Measurements from ENCODE around the gene FOXD2.
A peak's percentile ranks its signal among the peaks of the same experiment; 100 is the strongest.

FOXD2 gene

DNA sequence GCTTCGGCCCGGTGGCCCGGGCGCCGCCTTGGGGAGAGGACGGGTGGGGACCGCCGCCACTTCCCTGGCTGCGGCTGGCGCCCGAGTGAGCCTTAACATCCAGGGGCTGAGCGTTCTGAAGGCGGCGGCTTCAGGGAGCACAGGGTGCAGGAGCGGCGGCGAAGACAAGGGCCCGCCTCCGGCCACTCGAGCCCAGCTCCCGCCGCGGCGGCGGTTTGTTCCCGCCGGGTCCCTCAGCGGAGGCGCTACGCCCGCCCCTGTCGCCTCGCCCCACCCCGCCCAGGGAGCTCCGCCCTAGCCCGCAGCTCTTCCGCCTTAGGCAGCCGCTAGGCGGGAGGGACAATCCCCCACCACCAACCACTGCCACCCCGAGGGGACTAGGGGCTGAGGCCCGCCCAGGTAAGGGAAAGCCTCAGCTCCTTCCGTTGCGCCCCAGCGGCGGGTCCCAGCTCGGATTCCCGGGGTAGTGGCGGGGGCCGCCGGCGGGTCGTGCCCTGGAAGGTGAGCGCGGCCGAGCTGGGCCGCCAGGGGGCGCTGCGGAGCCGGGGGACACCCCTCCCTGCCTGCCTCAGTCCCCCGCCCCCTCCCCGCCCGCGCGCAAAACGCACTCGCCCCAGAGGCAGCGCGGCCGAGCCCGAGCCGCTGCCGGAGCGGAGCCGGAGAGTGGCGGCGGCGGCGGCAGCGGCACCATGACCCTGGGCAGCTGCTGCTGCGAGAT is at the start of gene FOXD2:
FOXD2 (plus strand) TSS at position 598 of the 718 bp plus-strand sequence; CDS start at position 690, 92 bp downstream.
- H3K36me3 ChIP-seq (ENCODE audit: control insufficient read depth, insufficient read depth, low read length, severe bottlenecking) = no peaks in the 10 kb centered on the region
- peak; percentile 91 for DNase-seq (ENCODE audit: low read depth)
- peaks cover 25% of the 10 kb centered on the region for H3K4me1 ChIP-seq (ENCODE audit: control insufficient read depth, insufficient read depth, low read length)
- H3K9me3 ChIP-seq (ENCODE audit: control insufficient read depth, low read length) = no peaks in the 10 kb centered on the region
- H3K27me3 ChIP-seq (replicated peaks; ENCODE audit: control insufficient read depth, insufficient read depth, low read length) = peaks cover 52% of the 10 kb centered on the region
- peak within 1 kb of the TSS; percentile 84 for H3K4me3 ChIP-seq (ENCODE audit: low read length)
- peak within 1 kb of the TSS; percentile 75 for H3K9ac ChIP-seq (ENCODE audit: low read length)

DNA sequence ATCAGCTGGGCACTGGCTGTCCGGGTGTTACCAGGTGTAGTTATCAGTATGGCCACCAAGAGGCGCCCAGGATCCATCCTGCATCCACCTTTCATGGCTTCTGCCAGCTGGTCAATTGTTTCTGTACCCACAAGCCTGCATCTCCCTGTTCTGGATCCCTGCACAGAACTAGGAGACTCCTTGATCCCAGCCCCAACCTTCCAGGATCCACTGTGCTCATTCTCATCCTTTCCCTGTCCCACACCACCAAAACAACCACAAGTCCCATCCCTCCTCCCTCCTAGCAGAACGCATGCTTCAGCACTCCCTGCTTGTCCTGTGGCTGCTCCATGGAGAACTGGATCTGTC is 49.0 kb upstream of the FOXD2 start:
- Histone ChIP-seq H3K27me3 (replicated peaks; ENCODE audit: control insufficient read depth, insufficient read depth, low read length) (no peaks in the 10 kb centered on the region), H3K9me3 (ENCODE audit: control insufficient read depth, low read length) (no peaks in the 10 kb centered on the region), H3K4me3 (ENCODE audit: low read length) (no peak overlapping the region), H3K36me3 (ENCODE audit: control insufficient read depth, insufficient read depth, low read length, severe bottlenecking) (peaks cover 3% of the 10 kb centered on the region), H3K9ac (ENCODE audit: low read length) (no peak overlapping the region), H3K4me1 (ENCODE audit: control insufficient read depth, insufficient read depth, low read length) (peaks cover 30% of the 10 kb centered on the region)
- DNase-seq (ENCODE audit: low read depth) = peak; percentile 86

DNA sequence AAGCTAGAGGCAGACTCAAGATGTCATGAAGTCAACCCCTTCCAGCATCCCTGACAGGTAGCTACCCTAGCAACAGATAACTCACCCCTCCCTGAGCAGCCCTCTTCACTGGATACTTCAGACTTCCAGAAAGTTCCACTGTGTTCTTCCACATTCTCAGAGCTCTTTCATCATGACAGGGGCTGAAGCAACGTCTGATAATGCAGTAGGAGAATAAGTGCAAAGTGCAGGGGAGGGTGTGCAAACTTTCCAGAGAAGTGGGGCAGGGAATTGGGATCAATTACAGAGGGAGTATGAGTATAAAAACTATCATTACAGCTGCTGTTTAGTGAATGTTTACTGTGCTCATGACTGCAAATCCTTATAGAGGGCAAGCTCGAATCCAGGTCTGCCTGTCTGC is 48.1 kb upstream of the FOXD2 start:
- Histone ChIP-seq H3K36me3 (ENCODE audit: control insufficient read depth, insufficient read depth, low read length, severe bottlenecking) (peaks cover 3% of the 10 kb centered on the region), H3K4me1 (ENCODE audit: control insufficient read depth, insufficient read depth, low read length) (peaks cover 30% of the 10 kb centered on the region), H3K9ac (ENCODE audit: low read length) (no peak overlapping the region), H3K4me3 (ENCODE audit: low read length) (no peak overlapping the region), H3K9me3 (ENCODE audit: control insufficient read depth, low read length) (no peaks in the 10 kb centered on the region), H3K27me3 (replicated peaks; ENCODE audit: control insufficient read depth, insufficient read depth, low read length) (no peaks in the 10 kb centered on the region)
- DNase-seq (ENCODE audit: low read depth) = no peak

DNA sequence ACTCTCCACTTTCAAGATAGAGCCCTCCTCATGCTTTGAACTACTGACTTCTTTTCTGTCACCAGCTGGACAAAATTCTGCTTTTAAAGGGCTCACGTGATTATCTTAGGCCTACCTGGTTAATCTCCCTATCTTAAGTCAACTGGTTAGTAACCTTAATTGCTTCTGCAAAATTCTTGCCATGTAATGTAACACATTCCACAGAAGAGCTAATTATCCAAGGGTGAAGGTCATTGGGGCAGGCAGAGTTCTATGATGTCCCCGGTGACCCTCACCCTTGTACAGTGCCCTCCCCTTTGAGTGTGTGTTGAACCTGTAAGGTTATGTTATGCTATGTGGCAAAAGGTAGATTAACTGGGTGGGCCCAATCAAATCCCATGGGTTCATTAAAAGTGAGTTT is 47.0 kb upstream of the FOXD2 start:
- H3K4me1 ChIP-seq (ENCODE audit: control insufficient read depth, insufficient read depth, low read length) = peaks cover 30% of the 10 kb centered on the region
- no peak for DNase-seq (ENCODE audit: low read depth)
- no peaks in the 10 kb centered on the region for H3K9me3 ChIP-seq (ENCODE audit: control insufficient read depth, low read length)
- H3K27me3 ChIP-seq (replicated peaks; ENCODE audit: control insufficient read depth, insufficient read depth, low read length) = no peaks in the 10 kb centered on the region
- no peak overlapping the region for H3K9ac ChIP-seq (ENCODE audit: low read length)
- H3K4me3 ChIP-seq (ENCODE audit: low read length) = no peak overlapping the region
- H3K36me3 ChIP-seq (ENCODE audit: control insufficient read depth, insufficient read depth, low read length, severe bottlenecking) = peaks cover 3% of the 10 kb centered on the region

DNA sequence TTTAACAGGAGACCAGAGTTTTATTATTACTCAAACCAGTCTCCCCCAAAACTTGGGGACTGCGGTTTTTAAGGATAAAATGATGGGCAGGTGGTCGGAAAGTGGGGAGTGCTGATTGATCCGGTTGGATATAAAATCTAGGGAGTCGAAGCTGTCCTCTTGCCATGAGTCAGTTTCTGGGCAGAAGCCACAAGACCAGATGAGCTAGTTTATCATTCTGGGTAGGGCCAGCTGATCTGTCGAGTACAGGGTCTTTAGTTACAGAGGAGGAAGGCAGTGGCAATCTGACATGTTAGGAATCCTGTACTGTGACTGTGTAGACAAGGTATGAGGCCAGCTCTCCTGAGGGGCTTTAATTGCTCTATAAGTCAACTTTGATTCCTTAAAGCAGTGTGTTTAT is 44.7 kb upstream of the FOXD2 start:
- no peak for DNase-seq (ENCODE audit: low read depth)
- no peaks in the 10 kb centered on the region for H3K36me3 ChIP-seq (ENCODE audit: control insufficient read depth, insufficient read depth, low read length, severe bottlenecking)
- no peak overlapping the region for H3K4me3 ChIP-seq (ENCODE audit: low read length)
- no peaks in the 10 kb centered on the region for H3K27me3 ChIP-seq (replicated peaks; ENCODE audit: control insufficient read depth, insufficient read depth, low read length)
- H3K9me3 ChIP-seq (ENCODE audit: control insufficient read depth, low read length) = no peaks in the 10 kb centered on the region
- peaks cover 20% of the 10 kb centered on the region for H3K4me1 ChIP-seq (ENCODE audit: control insufficient read depth, insufficient read depth, low read length)
- no peak overlapping the region for H3K9ac ChIP-seq (ENCODE audit: low read length)

DNA sequence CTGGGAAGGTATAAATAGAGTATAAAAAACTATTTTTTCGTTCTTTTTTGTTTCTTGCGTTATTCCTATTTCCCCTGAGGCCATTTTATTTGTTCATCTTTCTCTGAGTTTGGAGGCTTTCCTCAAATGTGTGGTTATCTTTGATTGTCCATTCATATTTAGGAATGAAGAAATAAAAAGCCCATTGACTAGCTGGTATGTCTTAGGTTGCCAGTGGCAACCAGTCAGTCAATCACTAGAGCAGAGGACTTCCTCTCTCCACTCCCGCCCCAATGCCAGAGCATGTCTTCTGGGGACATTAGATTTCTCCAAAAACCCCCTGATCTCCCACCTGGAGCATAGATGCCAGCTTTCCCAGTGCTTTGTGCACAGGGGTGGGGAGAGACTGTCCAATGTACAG is 42.4 kb upstream of the FOXD2 start:
- DNase-seq (ENCODE audit: low read depth) = no peak
- Histone ChIP-seq H3K9ac (ENCODE audit: low read length) (no peak overlapping the region), H3K36me3 (ENCODE audit: control insufficient read depth, insufficient read depth, low read length, severe bottlenecking) (no peaks in the 10 kb centered on the region), H3K4me1 (ENCODE audit: control insufficient read depth, insufficient read depth, low read length) (peaks cover 3% of the 10 kb centered on the region), H3K9me3 (ENCODE audit: control insufficient read depth, low read length) (no peaks in the 10 kb centered on the region), H3K4me3 (ENCODE audit: low read length) (no peak overlapping the region), H3K27me3 (replicated peaks; ENCODE audit: control insufficient read depth, insufficient read depth, low read length) (peaks cover 4% of the 10 kb centered on the region)

DNA sequence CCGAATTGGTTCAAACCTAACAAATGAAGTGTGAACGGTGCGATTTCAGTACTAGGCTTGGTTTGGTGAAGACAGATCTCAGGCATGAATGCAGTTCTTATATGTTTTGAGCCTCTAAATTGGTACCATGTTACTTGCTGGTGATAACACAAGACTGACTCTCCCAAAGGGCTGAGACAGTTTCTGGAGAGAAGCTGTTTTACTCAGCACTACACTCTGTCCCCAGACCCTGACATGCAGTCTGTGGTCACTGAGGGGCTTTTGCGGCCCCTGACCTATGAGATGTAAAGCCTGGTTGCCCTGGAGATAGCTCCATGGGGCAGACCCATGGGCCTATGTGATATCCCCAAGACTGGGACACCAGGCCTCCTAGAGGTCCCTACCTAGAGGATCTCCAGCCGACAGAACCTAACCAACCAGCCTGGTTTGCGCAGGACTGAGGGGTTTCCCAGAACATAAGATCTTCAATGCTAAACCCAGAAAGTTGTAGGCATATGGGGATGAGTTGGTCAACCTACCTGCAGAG is 41.1 kb upstream of the FOXD2 start:
- Histone ChIP-seq H3K9ac (ENCODE audit: low read length) (no peak overlapping the region), H3K36me3 (ENCODE audit: control insufficient read depth, insufficient read depth, low read length, severe bottlenecking) (no peaks in the 10 kb centered on the region), H3K4me1 (ENCODE audit: control insufficient read depth, insufficient read depth, low read length) (no peaks in the 10 kb centered on the region), H3K27me3 (replicated peaks; ENCODE audit: control insufficient read depth, insufficient read depth, low read length) (peaks cover 12% of the 10 kb centered on the region), H3K4me3 (ENCODE audit: low read length) (no peak overlapping the region), H3K9me3 (ENCODE audit: control insufficient read depth, low read length) (no peaks in the 10 kb centered on the region)
- DNase-seq (ENCODE audit: low read depth) = no peak

DNA sequence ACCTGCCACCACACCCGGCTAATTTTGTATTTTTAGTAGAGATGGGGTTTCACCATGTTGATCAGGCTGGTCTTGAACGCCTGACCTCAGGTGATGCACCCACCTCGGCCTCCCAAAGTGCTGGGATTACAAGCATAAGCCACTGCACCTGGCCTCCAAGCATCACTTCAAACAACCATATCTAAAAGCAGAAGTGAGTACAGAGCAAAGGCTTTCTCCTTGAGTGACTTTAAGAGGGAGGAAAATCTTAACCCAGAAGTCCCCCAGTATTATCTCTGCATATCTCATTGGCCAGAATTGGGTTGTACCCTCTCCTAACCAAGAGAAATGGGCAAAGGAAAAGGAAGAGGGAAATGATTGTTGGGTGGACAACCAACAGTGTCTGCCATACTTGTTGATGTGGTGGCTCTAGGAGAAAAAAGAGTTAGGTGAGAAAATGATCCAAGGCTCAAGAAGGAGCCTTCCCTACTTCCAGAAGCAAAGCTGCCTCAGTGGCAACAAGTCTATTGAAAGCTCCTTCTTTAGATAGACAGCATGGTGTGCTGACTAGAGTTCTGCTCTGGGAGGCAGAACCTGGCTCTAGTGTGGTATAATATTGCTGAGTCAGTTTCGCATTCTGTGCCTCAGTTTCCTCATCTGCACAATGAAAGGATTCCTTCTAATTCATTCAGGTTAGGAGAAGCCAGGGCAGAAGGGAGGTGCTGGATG is 38.6 kb upstream of the FOXD2 start:
- Histone ChIP-seq H3K27me3 (replicated peaks; ENCODE audit: control insufficient read depth, insufficient read depth, low read length) (peaks cover 20% of the 10 kb centered on the region), H3K9ac (ENCODE audit: low read length) (no peak overlapping the region), H3K36me3 (ENCODE audit: control insufficient read depth, insufficient read depth, low read length, severe bottlenecking) (no peaks in the 10 kb centered on the region), H3K4me1 (ENCODE audit: control insufficient read depth, insufficient read depth, low read length) (no peaks in the 10 kb centered on the region), H3K9me3 (ENCODE audit: control insufficient read depth, low read length) (no peaks in the 10 kb centered on the region), H3K4me3 (ENCODE audit: low read length) (no peak overlapping the region)
- no peak for DNase-seq (ENCODE audit: low read depth)

DNA sequence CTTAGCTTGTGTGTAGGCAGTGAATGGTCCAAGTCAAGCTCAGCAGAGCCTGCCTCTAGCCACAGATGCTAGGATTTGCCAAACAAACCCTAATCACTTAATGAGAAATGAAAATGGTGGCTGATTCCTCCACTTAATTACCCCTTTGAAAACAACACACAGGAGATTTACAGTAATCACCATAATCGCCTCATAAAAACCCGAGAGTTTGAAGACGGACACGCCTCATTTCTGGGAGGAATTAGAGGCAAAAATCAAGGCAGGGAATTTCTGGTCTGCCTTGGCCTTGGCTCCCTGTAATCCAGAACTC is 38.0 kb upstream of the FOXD2 start:
- Histone ChIP-seq H3K4me3 (ENCODE audit: low read length) (no peak overlapping the region), H3K4me1 (ENCODE audit: control insufficient read depth, insufficient read depth, low read length) (no peaks in the 10 kb centered on the region), H3K36me3 (ENCODE audit: control insufficient read depth, insufficient read depth, low read length, severe bottlenecking) (no peaks in the 10 kb centered on the region), H3K9me3 (ENCODE audit: control insufficient read depth, low read length) (no peaks in the 10 kb centered on the region), H3K27me3 (replicated peaks; ENCODE audit: control insufficient read depth, insufficient read depth, low read length) (peaks cover 20% of the 10 kb centered on the region), H3K9ac (ENCODE audit: low read length) (no peak overlapping the region)
- DNase-seq (ENCODE audit: low read depth) = no peak

DNA sequence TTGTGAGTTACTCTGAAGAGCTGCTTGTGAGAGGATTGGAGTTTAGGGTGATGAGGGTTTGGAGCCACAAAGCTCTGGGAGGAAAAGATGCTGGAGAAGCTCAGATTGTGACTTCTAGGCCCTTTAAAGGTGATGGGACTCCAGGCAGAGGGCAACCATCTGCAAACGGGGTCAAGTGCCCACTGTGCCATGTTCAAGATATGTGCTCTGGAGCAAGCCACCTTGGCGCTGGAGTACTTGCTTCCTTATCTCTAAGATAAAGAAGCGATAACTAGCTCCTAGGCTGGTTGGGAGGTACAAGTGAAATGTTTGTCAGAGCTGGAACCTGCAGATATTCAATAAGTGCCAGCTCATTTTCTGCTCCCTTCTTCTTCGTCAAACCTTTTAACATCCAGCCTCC is 36.1 kb upstream of the FOXD2 start:
- H3K9ac ChIP-seq (ENCODE audit: low read length) = no peak overlapping the region
- no peak for DNase-seq (ENCODE audit: low read depth)
- no peak overlapping the region for H3K4me3 ChIP-seq (ENCODE audit: low read length)
- no peaks in the 10 kb centered on the region for H3K9me3 ChIP-seq (ENCODE audit: control insufficient read depth, low read length)
- H3K4me1 ChIP-seq (ENCODE audit: control insufficient read depth, insufficient read depth, low read length) = no peaks in the 10 kb centered on the region
- H3K36me3 ChIP-seq (ENCODE audit: control insufficient read depth, insufficient read depth, low read length, severe bottlenecking) = no peaks in the 10 kb centered on the region
- H3K27me3 ChIP-seq (replicated peaks; ENCODE audit: control insufficient read depth, insufficient read depth, low read length) = peaks cover 25% of the 10 kb centered on the region

DNA sequence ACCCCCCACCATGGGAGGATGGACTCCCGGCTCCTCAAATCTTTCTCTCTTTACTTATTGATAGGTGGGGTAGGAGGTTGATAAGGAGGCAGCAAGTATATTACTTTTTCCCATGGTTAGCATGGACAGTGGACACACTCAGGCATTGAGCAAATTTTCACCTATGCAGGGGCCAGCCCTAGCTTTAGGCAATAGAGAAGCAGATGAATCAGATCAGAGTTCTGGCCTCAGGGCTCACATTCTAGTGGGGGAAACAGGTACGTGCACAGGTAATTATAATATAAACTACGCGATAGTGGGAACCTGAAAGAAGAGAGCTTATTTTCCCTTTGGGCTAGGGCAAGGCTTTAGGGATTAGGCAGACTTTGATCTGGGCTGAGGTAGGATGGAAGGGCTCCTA is 35.3 kb upstream of the FOXD2 start:
- no peaks in the 10 kb centered on the region for H3K4me1 ChIP-seq (ENCODE audit: control insufficient read depth, insufficient read depth, low read length)
- no peaks in the 10 kb centered on the region for H3K9me3 ChIP-seq (ENCODE audit: control insufficient read depth, low read length)
- peaks cover 25% of the 10 kb centered on the region for H3K27me3 ChIP-seq (replicated peaks; ENCODE audit: control insufficient read depth, insufficient read depth, low read length)
- DNase-seq (ENCODE audit: low read depth) = no peak
- H3K4me3 ChIP-seq (ENCODE audit: low read length) = no peak overlapping the region
- no peak overlapping the region for H3K9ac ChIP-seq (ENCODE audit: low read length)
- no peaks in the 10 kb centered on the region for H3K36me3 ChIP-seq (ENCODE audit: control insufficient read depth, insufficient read depth, low read length, severe bottlenecking)
